ENCODE results near the gene MYOM1.

Gene MYOM1

DNA sequence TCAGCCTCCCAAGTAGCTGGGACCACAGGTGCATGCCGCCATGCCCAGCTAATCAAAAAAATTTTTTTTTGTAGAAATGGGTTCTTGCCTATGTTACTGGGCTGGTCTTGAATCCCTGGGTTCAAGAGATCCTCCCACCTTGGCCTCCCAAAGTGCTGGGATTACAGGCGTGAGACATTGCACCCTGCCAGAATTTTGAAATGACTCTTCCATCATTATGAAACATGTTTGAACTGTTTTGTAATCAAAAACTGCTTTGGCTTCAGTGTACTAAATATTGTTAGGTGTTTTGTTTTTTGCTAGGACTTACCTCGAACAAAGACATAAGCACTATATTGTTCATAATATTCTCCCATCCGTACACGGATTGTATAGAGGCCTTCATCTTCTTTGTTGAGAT, 55.8 kb downstream of the MYOM1 start:
- no peak overlapping the region for H3K27ac ChIP-seq (ENCODE audit: low read depth, low read length)
- H3K9ac ChIP-seq (ENCODE audit: low read length), result no peak overlapping the region
- H3K36me3 ChIP-seq (ENCODE audit: control insufficient read depth, insufficient read depth, low read length), result peaks cover 5% of the 10 kb centered on the region
- H3K4me1 ChIP-seq (ENCODE audit: control insufficient read depth, insufficient read depth, low read length), result no peaks in the 10 kb centered on the region
- H3K4me3 ChIP-seq (ENCODE audit: low read length), result no peak overlapping the region
- H3K27me3 ChIP-seq (ENCODE audit: control insufficient read depth, insufficient read depth, low read length), result no peaks in the 10 kb centered on the region

DNA sequence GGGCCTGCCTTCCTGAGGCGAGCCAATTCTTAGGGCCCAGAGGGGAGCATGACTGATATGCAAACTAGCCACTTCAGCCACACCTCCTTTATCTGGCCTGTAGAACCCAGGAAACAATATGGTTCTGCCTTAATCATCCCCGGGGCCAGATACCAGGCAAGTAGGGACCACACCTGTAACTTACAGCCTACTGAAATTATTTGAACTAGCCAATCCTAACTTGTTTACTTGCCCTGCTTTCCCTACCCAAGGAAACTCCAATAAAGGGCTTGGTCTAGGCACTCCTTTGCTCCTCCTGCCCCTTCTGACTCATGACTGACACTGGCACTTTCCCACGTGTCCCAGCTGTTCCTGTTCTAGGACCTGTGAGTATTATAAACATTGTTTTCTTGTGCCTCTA, 57.6 kb downstream of the MYOM1 start:
- no peaks in the 10 kb centered on the region for H3K27me3 ChIP-seq (ENCODE audit: control insufficient read depth, insufficient read depth, low read length)
- peaks cover 5% of the 10 kb centered on the region for H3K36me3 ChIP-seq (ENCODE audit: control insufficient read depth, insufficient read depth, low read length)
- H3K4me1 ChIP-seq (ENCODE audit: control insufficient read depth, insufficient read depth, low read length), result no peaks in the 10 kb centered on the region
- H3K9ac ChIP-seq (ENCODE audit: low read length), result no peak overlapping the region
- no peak overlapping the region for H3K27ac ChIP-seq (ENCODE audit: low read depth, low read length)
- H3K4me3 ChIP-seq (ENCODE audit: low read length), result no peak overlapping the region

DNA sequence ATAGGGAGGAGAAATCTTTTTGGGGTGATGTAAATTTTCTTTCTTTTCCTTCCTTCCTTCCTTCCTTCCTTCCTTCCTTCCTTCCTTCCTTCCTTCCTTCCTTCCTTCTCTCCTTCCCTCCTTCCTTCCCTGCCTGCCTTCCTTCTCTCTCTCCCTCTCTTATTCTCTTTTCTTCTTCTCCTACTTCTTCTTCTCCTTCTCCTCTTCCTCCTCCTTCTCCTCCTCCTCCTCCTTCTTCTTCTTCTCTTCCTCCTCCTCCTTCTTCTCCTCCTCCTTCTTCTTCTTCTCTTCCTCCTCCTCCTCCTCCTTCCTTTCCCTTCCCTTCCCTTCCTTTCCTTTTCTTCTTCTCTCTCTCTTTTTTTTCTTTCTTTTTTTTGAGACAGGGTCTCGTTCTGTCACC, 59.9 kb downstream of the MYOM1 start:
- Histone ChIP-seq H3K4me3 (ENCODE audit: low read length) (no peak overlapping the region), H3K36me3 (ENCODE audit: control insufficient read depth, insufficient read depth, low read length) (peaks cover 5% of the 10 kb centered on the region), H3K4me1 (ENCODE audit: control insufficient read depth, insufficient read depth, low read length) (no peaks in the 10 kb centered on the region), H3K27me3 (ENCODE audit: control insufficient read depth, insufficient read depth, low read length) (no peaks in the 10 kb centered on the region), H3K9ac (ENCODE audit: low read length) (no peak overlapping the region), H3K27ac (ENCODE audit: low read depth, low read length) (no peak overlapping the region)

DNA sequence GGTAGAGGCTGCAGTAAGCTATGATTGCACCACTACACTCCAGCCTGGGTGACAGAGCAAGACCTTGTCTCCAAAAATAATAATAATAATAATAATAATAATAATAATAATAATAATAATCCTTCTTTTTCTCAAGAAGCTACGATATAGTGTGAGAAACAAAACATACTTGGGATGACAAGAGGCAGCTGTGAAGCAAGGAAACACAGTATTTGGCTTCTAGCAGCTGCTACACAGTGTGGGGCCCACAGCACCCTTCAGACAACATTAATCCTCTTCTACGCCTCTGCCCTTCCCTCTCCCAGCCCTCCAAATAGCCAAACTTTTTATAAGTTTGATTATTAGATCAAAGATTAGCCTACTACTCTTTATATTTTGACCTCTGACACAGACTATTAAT, 62.2 kb downstream of the MYOM1 start:
- Histone ChIP-seq H3K36me3 (ENCODE audit: control insufficient read depth, insufficient read depth, low read length) (peaks cover 5% of the 10 kb centered on the region), H3K9ac (ENCODE audit: low read length) (no peak overlapping the region), H3K4me3 (ENCODE audit: low read length) (no peak overlapping the region), H3K4me1 (ENCODE audit: control insufficient read depth, insufficient read depth, low read length) (no peaks in the 10 kb centered on the region), H3K27ac (ENCODE audit: low read depth, low read length) (no peak overlapping the region), H3K27me3 (ENCODE audit: control insufficient read depth, insufficient read depth, low read length) (no peaks in the 10 kb centered on the region)

DNA sequence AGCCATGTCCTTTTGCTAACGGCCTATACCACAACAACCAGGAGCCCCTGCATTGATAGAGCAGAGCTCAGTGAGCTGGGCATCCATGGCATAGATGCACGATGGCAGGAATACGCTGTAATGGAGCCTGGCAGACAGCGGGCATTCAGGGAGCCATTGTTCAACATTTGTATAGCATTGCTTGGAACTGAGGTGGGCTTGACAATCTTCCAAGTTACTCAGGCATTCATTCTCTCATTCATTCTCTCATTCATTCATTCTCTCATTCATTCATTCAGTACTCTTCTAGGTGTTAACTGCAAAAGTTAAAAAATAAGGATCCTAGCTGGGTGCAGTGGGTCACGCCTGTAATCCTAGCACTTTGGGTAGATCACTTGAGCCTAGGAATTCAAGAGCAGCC, 62.7 kb downstream of the MYOM1 start:
- Histone ChIP-seq H3K36me3 (ENCODE audit: control insufficient read depth, insufficient read depth, low read length) (no peaks in the 10 kb centered on the region), H3K27me3 (ENCODE audit: control insufficient read depth, insufficient read depth, low read length) (no peaks in the 10 kb centered on the region), H3K9ac (ENCODE audit: low read length) (no peak overlapping the region), H3K27ac (ENCODE audit: low read depth, low read length) (no peak overlapping the region), H3K4me1 (ENCODE audit: control insufficient read depth, insufficient read depth, low read length) (no peaks in the 10 kb centered on the region), H3K4me3 (ENCODE audit: low read length) (no peak overlapping the region)

DNA sequence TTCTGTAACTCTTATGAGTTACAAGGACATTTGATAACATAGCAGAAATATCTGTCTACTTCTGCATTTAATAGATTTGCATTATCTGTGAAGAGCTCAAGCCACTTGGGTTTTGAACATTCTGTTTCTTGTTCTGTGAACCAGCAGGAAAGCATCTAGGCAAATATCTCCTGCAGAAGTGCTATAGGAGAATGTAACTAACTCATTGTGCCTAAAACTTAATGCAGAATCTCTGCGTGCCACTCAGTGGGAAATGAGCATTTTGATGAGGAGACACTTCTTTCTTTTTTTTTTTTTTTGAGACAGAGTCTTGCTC, 63.5 kb downstream of the MYOM1 start:
- H3K4me3 ChIP-seq (ENCODE audit: low read length), result no peak overlapping the region
- H3K27ac ChIP-seq (ENCODE audit: low read depth, low read length), result no peak overlapping the region
- no peaks in the 10 kb centered on the region for H3K36me3 ChIP-seq (ENCODE audit: control insufficient read depth, insufficient read depth, low read length)
- no peaks in the 10 kb centered on the region for H3K4me1 ChIP-seq (ENCODE audit: control insufficient read depth, insufficient read depth, low read length)
- H3K27me3 ChIP-seq (ENCODE audit: control insufficient read depth, insufficient read depth, low read length), result no peaks in the 10 kb centered on the region
- no peak overlapping the region for H3K9ac ChIP-seq (ENCODE audit: low read length)

DNA sequence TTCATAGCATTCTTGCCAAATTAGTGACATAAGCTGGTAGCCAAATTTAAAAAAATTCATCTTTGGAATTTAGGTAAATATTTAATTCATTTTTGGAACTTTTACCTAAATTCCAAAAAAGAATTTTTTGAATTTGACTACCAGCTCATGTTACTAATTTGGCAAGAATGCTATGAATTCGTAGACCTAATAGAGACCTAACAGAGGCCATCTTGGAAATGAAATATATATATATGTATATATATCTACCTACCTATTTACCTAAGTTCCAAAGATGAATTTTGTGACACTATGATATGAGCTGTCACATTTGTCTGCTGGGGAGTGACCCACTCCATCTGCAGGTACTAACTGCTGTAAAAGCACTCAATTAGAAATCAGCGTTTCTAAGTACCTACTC, 65.6 kb downstream of the MYOM1 start:
- H3K27ac ChIP-seq (ENCODE audit: low read depth, low read length), result no peak overlapping the region
- H3K36me3 ChIP-seq (ENCODE audit: control insufficient read depth, insufficient read depth, low read length), result no peaks in the 10 kb centered on the region

DNA sequence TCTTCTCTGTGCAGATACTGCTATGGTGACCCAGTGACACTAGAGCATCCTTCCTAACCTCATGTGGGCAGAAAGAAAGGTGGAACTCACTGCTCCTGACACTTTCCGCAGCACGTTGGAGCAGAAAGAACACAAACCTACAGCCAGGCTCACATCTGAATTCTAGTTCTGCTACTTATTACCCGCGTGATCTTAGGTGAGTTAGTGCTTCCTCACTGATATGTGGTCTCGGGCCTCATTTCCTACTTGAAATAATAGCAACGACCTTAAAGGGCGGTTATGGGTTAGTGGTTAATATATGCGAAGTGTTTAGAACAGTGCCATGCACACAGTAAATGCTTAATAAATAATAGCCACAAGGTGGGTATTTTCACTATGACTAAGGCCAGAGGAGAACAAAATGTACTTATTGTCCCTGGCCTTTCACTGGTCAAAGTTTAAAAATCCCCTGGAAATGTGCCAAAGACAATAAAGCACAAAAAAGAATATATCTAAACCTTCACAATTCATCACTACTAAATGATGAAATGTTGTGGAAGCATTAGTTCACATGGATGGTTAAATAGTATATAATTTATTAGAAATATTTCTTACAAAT, 66.6 kb downstream of the MYOM1 start:
- H3K4me3 ChIP-seq (ENCODE audit: low read length), result no peak overlapping the region
- H3K36me3 ChIP-seq (ENCODE audit: control insufficient read depth, insufficient read depth, low read length), result no peaks in the 10 kb centered on the region
- no peak overlapping the region for H3K9ac ChIP-seq (ENCODE audit: low read length)
- no peaks in the 10 kb centered on the region for H3K27me3 ChIP-seq (ENCODE audit: control insufficient read depth, insufficient read depth, low read length)
- no peaks in the 10 kb centered on the region for H3K4me1 ChIP-seq (ENCODE audit: control insufficient read depth, insufficient read depth, low read length)
- no peak overlapping the region for H3K27ac ChIP-seq (ENCODE audit: low read depth, low read length)

More for the DNA sequence above, 65.6 kb downstream of the MYOM1 start:
- Histone ChIP-seq H3K4me1 (ENCODE audit: control insufficient read depth, insufficient read depth, low read length) (no peaks in the 10 kb centered on the region), H3K27me3 (ENCODE audit: control insufficient read depth, insufficient read depth, low read length) (no peaks in the 10 kb centered on the region), H3K9ac (ENCODE audit: low read length) (no peak overlapping the region), H3K4me3 (ENCODE audit: low read length) (no peak overlapping the region)

DNA sequence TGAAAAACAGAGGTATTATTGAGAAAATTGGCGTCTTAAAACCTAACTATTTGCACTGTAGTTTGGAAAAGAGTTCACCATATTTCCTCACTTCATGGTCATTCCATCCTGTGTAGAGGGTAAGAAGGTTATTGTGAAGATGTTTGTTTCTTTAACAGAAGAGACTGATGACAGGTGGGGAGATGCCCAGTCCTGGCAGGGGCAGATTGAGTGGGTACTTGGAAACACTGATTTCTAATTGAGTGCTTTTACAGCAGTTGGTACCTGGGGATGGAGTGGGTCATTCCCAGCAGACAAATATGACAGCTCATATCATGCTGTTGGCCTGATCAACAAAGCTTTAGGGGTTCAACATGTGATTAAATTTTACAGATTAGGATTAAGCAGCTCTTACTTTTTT, 67.5 kb downstream of the MYOM1 start:
- Histone ChIP-seq H3K9ac (ENCODE audit: low read length) (no peak overlapping the region), H3K36me3 (ENCODE audit: control insufficient read depth, insufficient read depth, low read length) (no peaks in the 10 kb centered on the region), H3K4me3 (ENCODE audit: low read length) (no peak overlapping the region), H3K4me1 (ENCODE audit: control insufficient read depth, insufficient read depth, low read length) (no peaks in the 10 kb centered on the region), H3K27ac (ENCODE audit: low read depth, low read length) (no peak overlapping the region), H3K27me3 (ENCODE audit: control insufficient read depth, insufficient read depth, low read length) (no peaks in the 10 kb centered on the region)

DNA sequence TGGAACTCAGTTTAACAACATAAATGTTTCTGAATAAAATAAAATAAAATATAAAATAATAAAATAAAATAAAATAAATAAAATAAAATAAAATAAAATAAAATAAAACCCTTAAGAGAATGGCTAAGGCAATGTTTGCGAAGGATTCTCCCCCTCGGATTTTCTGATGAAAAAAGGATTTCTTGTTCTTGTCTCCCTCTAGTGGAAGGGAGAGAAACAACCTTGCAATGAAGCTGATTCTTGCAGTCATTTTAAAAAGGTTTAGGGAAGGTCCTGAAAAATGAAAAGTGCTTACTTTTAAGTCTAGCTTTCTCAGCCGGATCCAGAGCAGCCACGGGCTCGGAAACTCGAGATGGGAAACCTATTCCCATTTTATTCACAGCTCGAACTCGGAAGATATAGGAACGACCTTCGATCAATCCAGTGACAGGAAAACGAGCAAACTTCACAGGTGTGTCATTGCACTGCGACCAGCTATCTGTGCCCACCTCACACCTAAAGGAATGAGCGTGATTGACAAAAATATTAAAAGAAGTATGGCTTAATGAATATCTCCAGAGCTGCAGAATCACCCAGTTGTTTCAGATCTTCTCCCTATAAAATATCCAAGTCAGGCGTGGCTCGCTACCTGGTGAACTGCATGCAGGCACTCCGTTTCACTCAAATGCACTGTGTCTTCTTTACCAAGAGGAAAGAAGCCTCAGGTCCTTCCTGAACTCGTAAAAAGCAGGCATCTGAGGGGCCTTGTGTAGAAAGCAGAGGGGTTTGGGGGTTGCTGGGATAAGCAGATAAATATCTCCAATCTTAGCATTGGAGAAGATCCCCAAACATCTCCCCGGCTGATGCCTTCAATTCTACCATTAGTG, 68.1 kb downstream of the MYOM1 start:
- Histone ChIP-seq H3K4me3 (ENCODE audit: low read length) (no peak overlapping the region), H3K36me3 (ENCODE audit: control insufficient read depth, insufficient read depth, low read length) (no peaks in the 10 kb centered on the region), H3K9ac (ENCODE audit: low read length) (no peak overlapping the region), H3K27me3 (ENCODE audit: control insufficient read depth, insufficient read depth, low read length) (no peaks in the 10 kb centered on the region), H3K4me1 (ENCODE audit: control insufficient read depth, insufficient read depth, low read length) (no peaks in the 10 kb centered on the region), H3K27ac (ENCODE audit: low read depth, low read length) (no peak overlapping the region)

DNA sequence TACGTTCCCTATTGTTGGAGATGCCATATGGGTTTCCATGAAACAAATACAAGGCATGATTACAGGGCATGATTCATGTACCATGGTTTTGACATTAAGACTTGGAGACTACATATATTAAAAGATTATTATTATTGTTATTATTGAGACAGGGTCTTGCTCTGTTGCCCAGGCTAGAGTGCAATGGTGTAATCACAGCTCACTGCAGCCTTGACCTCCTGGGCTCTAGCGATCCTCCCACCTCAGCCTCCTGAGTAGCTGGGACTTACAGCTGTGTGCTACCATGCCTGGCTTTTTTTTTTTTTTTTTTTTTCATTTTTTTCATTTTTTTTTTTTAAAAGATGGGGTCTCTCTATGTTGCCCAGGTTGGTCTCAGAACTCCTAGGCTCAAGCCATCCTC, 69.1 kb downstream of the MYOM1 start:
- no peaks in the 10 kb centered on the region for H3K36me3 ChIP-seq (ENCODE audit: control insufficient read depth, insufficient read depth, low read length)
- no peaks in the 10 kb centered on the region for H3K27me3 ChIP-seq (ENCODE audit: control insufficient read depth, insufficient read depth, low read length)
- no peaks in the 10 kb centered on the region for H3K4me1 ChIP-seq (ENCODE audit: control insufficient read depth, insufficient read depth, low read length)
- H3K4me3 ChIP-seq (ENCODE audit: low read length), result no peak overlapping the region
- H3K27ac ChIP-seq (ENCODE audit: low read depth, low read length), result no peak overlapping the region
- H3K9ac ChIP-seq (ENCODE audit: low read length), result no peak overlapping the region

DNA sequence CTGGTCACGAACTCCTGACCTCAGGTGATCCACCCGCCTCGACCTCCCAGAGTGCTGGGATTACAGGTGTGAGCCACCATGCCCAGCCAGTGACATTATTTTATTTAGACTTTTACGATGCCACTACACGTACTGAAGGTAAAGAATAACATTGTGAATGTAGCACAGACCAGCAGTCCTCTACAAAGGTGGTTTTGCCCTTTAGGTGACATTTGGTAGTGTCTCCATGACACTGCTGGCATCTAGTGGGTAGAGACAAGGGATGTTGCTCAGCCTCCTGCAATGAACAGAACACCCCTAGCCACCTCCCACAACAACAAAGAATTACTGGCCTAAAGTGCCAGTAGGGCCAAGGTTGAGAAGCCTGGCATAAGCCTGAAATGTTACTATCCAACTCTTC, 69.5 kb downstream of the MYOM1 start:
- no peaks in the 10 kb centered on the region for H3K27me3 ChIP-seq (ENCODE audit: control insufficient read depth, insufficient read depth, low read length)
- H3K36me3 ChIP-seq (ENCODE audit: control insufficient read depth, insufficient read depth, low read length), result no peaks in the 10 kb centered on the region
- H3K4me3 ChIP-seq (ENCODE audit: low read length), result no peak overlapping the region
- H3K4me1 ChIP-seq (ENCODE audit: control insufficient read depth, insufficient read depth, low read length), result no peaks in the 10 kb centered on the region
- H3K9ac ChIP-seq (ENCODE audit: low read length), result no peak overlapping the region
- H3K27ac ChIP-seq (ENCODE audit: low read depth, low read length), result no peak overlapping the region

DNA sequence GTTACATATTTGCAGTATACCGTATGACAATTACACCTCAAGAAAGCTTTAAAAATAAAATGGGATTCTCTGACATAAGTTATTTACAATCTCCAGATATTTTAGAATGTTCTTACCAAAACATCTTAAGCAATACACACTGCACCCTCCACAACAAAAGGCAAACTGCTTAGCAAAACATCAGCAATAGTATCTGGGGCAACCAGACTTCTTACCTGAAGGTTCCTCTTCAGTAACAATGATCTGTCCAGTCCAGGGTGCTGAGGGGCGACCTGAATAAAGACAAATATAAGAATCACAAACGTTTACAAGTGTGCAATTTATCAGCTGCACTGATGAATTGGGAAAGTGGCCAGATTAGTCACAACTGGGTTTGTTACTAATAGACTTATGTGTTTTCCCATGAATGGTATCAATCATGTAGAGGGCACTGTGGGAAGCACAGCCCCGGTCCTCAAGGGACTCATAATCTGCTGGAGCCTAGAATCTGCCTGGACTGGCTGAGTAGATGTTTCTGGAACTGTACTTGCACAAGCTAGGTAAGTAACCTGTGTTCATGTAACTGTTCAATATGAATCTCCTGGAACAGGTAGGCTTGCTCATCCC, 70.7 kb downstream of the MYOM1 start:
- no peaks in the 10 kb centered on the region for H3K27me3 ChIP-seq (ENCODE audit: control insufficient read depth, insufficient read depth, low read length)
- no peaks in the 10 kb centered on the region for H3K36me3 ChIP-seq (ENCODE audit: control insufficient read depth, insufficient read depth, low read length)
- no peaks in the 10 kb centered on the region for H3K4me1 ChIP-seq (ENCODE audit: control insufficient read depth, insufficient read depth, low read length)
- no peak overlapping the region for H3K9ac ChIP-seq (ENCODE audit: low read length)
- no peak overlapping the region for H3K27ac ChIP-seq (ENCODE audit: low read depth, low read length)
- no peak overlapping the region for H3K4me3 ChIP-seq (ENCODE audit: low read length)
